Measurements from ENCODE around the gene HERC2.

Gene HERC2

GRCh38 chr15:28096670-28097431 is 225.1 kb downstream of the HERC2 start:
- no peak for DNase-seq (ENCODE audit: low read depth)

GRCh38 chr15:28096411-28096669 is 225.6 kb downstream of the HERC2 start:
- no peak for DNase-seq (ENCODE audit: low read depth)

DNA sequence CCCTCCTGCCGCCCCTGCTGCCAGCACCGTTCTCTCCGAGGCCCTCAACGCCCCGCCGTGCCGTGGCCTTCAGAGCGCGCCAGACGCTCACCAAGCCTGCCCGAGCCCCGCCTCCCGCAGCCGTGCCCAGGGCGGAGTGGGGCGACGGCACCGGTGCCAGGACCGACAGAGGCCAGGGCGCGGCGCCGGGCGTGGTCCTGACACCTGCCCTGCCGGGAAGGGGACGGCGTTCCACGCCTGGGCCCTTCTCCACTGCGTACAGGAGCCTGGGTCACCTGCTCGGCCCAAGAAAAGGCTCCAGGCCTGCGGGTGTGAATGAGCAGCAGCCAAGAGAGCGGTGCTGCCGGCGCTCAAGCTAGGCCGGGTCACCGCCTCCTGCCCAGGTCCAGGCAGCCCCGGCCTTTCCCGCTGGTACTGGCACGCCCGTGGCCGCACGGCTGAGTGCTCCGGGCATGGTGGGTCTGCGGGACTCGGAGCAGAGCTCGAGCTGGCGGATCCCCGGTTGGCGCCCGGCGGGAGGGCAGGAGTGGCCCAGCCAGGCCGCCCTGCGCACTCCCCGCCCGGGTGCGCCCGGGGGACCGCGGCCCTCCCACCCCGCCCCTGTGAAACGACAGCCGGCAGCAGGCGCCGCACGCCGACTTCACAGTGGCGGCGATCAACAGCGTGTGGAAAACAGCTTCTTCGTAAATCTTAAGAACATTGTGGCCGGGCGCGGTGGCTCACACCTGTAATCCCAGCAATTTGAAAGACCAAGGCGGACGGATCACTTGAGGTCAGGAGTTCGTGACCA is 227.1 kb downstream of the HERC2 start:
- DNase-seq (ENCODE audit: low read depth) = no peak

GRCh38 chr15:28093752-28094535 is 228.0 kb downstream of the HERC2 start:
- DNase-seq (ENCODE audit: low read depth) = no peak

GRCh38 chr15:28091313-28091712 is 230.7 kb downstream of the HERC2 start:
- no peak for DNase-seq (ENCODE audit: low read depth)

- no peak for DNase-seq (ENCODE audit: low read depth)
These were observed 235.7 kb downstream of the HERC2 start for GRCh38 chr15:28086175-28086703.

GRCh38 chr15:28085489-28086174 is 236.3 kb downstream of the HERC2 start:
- DNase-seq (ENCODE audit: low read depth) = no peak

GRCh38 chr15:28084547-28084946 is 237.4 kb downstream of the HERC2 start:
- DNase-seq (ENCODE audit: low read depth) = no peak

DNA sequence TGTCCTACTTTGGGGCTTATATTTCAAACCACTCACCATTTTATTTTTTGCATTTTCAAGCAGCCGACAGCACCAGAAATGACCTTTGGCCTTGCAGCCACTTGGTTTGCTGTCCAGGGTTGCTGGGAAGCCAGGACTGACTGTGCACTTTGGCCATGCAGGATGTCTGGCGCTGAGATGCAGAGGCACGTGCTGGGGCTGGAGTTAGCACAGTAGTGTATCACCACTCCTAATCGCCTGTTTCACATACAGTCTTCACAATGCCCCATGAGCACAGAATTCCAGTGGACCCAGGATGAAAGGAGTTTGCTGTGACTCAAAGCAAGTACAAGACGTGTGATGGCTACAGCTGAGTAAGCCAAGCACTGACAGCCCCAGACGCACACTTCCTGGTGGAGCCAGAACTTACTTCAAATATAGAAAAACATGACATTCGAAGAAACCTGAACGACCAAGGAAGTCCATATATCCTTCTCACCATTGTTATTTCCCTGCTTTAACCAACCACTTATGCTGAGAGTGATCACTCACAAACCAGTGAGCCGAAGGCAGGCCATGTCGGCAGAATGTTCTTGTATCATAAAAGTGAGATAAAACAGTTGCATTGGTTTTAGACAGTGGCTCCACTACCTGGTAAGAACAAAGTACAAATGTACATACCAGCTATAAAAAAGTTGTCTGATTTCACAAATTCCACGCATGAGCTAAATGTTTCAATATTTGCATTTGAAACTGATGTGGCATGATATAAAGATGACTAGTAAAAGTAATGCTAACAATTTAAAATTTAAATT is 238.9 kb downstream of the HERC2 start:
- no peak for DNase-seq (ENCODE audit: low read depth)

GRCh38 chr15:28081594-28081993 is 240.4 kb downstream of the HERC2 start:
- no peak for DNase-seq (ENCODE audit: low read depth)

DNA sequence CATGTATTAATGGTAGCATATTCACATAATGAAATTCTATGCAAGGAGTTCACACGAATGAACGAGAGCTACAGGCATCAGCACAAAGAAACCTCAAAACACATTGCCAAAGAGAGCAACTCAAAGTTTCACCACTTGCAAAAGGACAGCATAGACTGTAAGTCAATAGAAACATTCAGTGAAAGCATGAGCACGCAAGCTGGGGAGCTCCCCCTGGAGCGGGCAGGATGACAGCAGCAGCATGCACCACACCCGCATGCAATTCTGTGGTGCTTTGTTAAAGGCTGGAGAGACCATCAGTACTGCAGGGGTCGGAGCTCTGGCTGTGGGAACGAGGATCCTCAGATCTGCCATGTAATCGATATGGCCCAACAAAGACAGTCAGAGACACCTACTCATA is 241.6 kb downstream of the HERC2 start:
- DNase-seq (ENCODE audit: low read depth) = no peak

DNA sequence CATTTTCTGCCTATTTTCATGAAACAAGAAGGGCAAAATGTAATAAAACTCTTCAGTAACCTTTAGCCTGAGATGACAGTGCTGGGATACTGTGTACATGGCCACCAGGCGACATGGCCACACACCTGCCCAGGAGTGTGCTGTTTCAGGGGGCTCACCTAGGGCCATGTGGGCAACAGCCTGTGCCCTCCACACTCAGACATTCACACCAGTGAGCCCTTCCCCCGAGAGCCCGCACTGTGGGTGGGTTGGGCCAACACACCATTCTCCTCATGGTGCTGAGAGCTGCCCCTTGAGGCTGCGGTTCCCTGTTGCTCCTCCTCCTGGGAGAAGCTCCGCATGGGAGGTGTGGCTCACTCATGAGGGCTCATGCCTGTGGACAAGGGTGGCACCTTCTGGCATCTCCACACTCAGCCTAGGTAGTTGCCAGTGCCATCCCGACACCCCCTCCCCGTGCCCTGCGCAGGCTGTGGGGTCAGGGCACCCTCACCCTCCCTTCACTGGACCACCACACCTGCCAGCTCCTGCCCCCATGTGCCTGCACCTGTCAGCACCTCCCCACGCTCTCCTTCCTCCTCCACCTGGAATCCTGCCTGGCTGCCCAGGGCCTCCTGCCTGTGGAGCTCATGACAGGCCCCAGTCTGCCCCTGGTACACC is 242.5 kb downstream of the HERC2 start:
- no peak for DNase-seq (ENCODE audit: low read depth)

DNA sequence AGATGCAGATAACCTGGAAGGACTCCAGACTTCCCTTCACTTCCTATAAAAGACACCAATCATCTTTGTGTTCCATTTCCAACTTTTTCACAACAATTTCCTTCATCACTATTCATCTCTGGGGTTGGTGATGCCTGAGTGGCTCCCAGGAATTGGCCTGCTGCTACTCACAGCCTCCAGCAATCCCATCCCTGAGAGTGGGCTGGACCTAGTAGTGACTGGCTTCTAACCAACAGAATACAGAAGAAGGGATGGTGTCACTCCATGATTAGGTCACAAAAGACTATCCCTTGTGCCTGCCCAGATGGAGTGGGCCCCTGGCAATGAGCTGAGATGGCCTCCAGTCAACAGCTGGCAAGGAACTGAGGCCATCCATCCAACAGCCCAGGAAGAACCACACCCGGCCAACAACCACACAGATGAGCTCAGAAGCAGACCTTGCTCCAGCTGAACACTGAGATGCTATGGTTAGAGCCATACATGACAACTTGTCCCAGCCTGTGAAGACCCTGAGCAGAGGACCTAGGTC is 243.7 kb downstream of the HERC2 start:
- DNase-seq (ENCODE audit: low read depth) = no peak

- no peak for DNase-seq (ENCODE audit: low read depth)
These were observed 246.4 kb downstream of the HERC2 start for GRCh38 chr15:28075573-28075972.

GRCh38 chr15:28068930-28069329 is 253.0 kb downstream of the HERC2 start:
- DNase-seq (ENCODE audit: low read depth) = no peak

- DNase-seq (ENCODE audit: low read depth) = no peak
These were observed 255.7 kb downstream of the HERC2 start for GRCh38 chr15:28066231-28066630.

All from activated T-cell treated with anti-CD3 and anti-CD28 coated beads for 48 hours (primary cell).